ENCODE results near the gene NIN. TPM values are rescaled to one million over a fixed set of nuclear protein-coding genes. Genes with fewer than 3 reads are reported as not detected.

The NIN gene
- total and polyA plus RNA-seq, 2 of the 4 experiments (the other 2 are of a cell fraction): 15.2 to 98.4 TPM

DNA sequence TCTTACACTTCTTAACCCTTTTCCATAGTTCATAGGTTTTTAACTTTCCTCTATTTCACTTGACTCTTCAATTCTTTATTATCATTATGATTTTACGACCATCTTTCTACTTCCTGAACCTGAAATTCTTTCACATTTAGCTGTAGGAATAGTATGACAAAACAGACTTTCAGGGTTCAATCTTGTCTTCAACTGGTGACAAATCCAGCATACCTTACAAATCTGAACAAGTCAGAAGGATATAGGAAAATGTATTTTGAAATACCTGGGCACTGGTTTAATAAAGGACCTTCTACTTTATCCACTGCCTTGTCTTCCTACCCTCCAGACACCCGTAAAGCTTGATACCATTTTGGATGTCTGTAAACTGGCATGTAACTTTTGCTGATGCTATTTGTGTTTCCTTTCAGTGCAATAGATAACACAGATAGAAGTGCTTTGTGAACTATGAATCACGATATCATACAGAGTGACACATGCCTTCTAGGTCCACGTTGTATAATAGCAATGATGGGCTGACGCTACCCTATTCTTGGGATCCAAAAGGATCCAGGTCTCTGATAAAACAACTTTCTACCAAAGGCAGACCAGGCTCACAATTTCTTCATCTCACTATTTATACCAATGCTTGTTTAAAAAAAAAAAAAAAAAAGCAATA is 85.4 kb downstream of the NIN start:
- 100% methylated on average over 2 of the region's 5 CpGs; no CpG with 5 or more reads in 1 of the 2 experiments for WGBS, 2 experiments (ENCODE audit: extremely low coverage in 2 of 2, insufficient read length in 1 of 2)
- Histone ChIP-seq H3K79me1 (ENCODE audit: low read depth in 1 of 2, low read length in 2 of 2) (peaks cover 0 to 6% of the 10 kb centered on the region in 2 experiments; a peak in 1 of 4 replicates), H3K9ac (ENCODE audit: low read depth, low read length) (no peak overlapping the region), H3K56ac (ENCODE audit: extremely low read depth, insufficient read depth, low read length) (no peak overlapping the region), H2BK120ac (ENCODE audit: low read depth, low read length) (no peak overlapping the region), H3K18ac (ENCODE audit: low read depth, low read length) (no peak overlapping the region), H4K5ac (ENCODE audit: low read depth, low read length) (no peak overlapping the region), H3K4me1 (ENCODE audit: control insufficient read depth, insufficient read depth, low read length) (peaks cover 5% of the 10 kb centered on the region; the same call in 1 of the 2 replicates), H2AFZ (replicated peaks; ENCODE audit: low read length, poor library complexity) (no peak overlapping the region), H3K4me2 (ENCODE audit: low read depth, low read length) (no peak overlapping the region), H4K8ac (ENCODE audit: low read depth in 2 of 2, low read length in 2 of 2) (no peak overlapping the region), H3K4me3 (ENCODE audit: insufficient read depth, low read depth, low read length) (no peak overlapping the region), H2BK15ac (ENCODE audit: low read depth, low read length) (no peak overlapping the region), H3K36me3 (ENCODE audit: control insufficient read depth, insufficient read depth, low read length) (peaks cover 11% of the 10 kb centered on the region), H3K23ac (ENCODE audit: low read depth, low read length) (no peak overlapping the region), H4K91ac (ENCODE audit: insufficient read depth, low read depth, low read length) (no peak overlapping the region), H3K9me1 (ENCODE audit: insufficient read depth, low read length) (no peaks in the 10 kb centered on the region), H3K9me3 (ENCODE audit: control insufficient read depth, insufficient read depth, low read length) (no peaks in the 10 kb centered on the region), H2AK9ac (replicated peaks; ENCODE audit: low read depth, low read length, poor library complexity) (no peak overlapping the region), H4K20me1 (ENCODE audit: insufficient read depth, low read length) (no peaks in the 10 kb centered on the region), H3K4ac (ENCODE audit: low read depth, low read length) (no peak overlapping the region), H2BK5ac (ENCODE audit: low read depth, low read length, poor library complexity, severe bottlenecking) (no peak overlapping the region), H2BK20ac (ENCODE audit: low read depth, low read length) (no peak overlapping the region), H3K14ac (replicated peaks; ENCODE audit: low read depth, low read length) (no peak overlapping the region), H3K27me3 (ENCODE audit: control insufficient read depth, insufficient read depth, low read length) (no peaks in the 10 kb centered on the region), H3K27ac (ENCODE audit: insufficient read depth, low read length) (no peak overlapping the region), H2AK5ac (ENCODE audit: low read depth, low read length) (no peak overlapping the region)
- intact Hi-C loops (cut with micrococcal nuclease): no loop called here
- no peak for DNase-seq
- ATAC-seq (ENCODE audit: low read depth): no peak
- CTCF ChIA-PET: no interaction called here
- TF ChIP-seq SMC3 (IDR thresholded peaks at IDR 0.05; ENCODE audit: low read depth, low read length) (no peak), USF2 (IDR thresholded peaks at IDR 0.05; ENCODE audit: low read depth, low read length) (no peak)
- POLR2A ChIA-PET (ENCODE audit: unreplicated experiment): interaction anchor here (0.6 kb wide), 1 partner anchor 19 kb away, joined by 5 read pairs; no protein-coding TSS in a partner anchor
- no TSS peak for BruUV-seq (replicated peaks)
- dilution Hi-C loops (cut with HindIII; ENCODE audit: low sequenced_read_pairs, unreplicated experiment): no loop called here
- in situ Hi-C loops (cut with MboI; ENCODE audit: low sequenced_read_pairs): no loop called here
